Kidney (tissue), 14 donors: Measurements from ENCODE around the gene ENTR1. TPM values are rescaled to one million over a fixed set of nuclear protein-coding genes. Genes with fewer than 3 reads are reported as not detected.

ENCODE experiments used
- DNase-seq, 5 donors: peaks; one replicate each; pipeline ENCODE4 v3.0.0-alpha.2; 2013 to 2020
- FAIRE-seq: peaks from 2 replicates; lab custom pipeline; 2012; peaks lifted over from hg19 to GRCh38; lab: Jason Lieb, UNC
- H3K27ac ChIP-seq, 2 donors: one replicate each; pipeline ENCODE4 v1.7.0; 2013; ENCODE audit warnings: low read depth in 2 of 2, low read length in 2 of 2, inconsistent platforms in 1 of 2
- H3K27me3 ChIP-seq: one replicate; pipeline ENCODE4 v1.7.1; 2013; ENCODE audit warnings: low read length, inconsistent platforms; ENCODE audit not compliant: control insufficient read depth, insufficient read depth
- H3K36me3 ChIP-seq, 3 donors: one replicate each; pipeline versions ENCODE4 v1.7.0 to v1.7.1; 2013; ENCODE audit warnings: low read length in 3 of 3, control low read depth in 1 of 3, inconsistent platforms in 1 of 3; ENCODE audit not compliant: insufficient read depth in 3 of 3, control insufficient read depth in 2 of 3
- H3K4me1 ChIP-seq, 3 donors: one replicate each; pipeline versions ENCODE4 v1.7.0 to v1.7.1; 2013; ENCODE audit warnings: low read length in 3 of 3, inconsistent platforms in 1 of 3, low read depth in 1 of 3; ENCODE audit not compliant: control insufficient read depth in 2 of 3, insufficient read depth in 2 of 3
- H3K4me3 ChIP-seq, 3 donors: one replicate each; pipeline versions ENCODE4 v1.7.0 to v1.8.1; 2013; ENCODE audit warnings: low read length in 3 of 3, control low read depth in 1 of 3, inconsistent platforms in 1 of 3
- H3K9ac ChIP-seq, 3 donors: one replicate each; pipeline versions ENCODE4 v1.7.0 to v1.7.1; 2013; ENCODE audit warnings: low read length in 3 of 3, control low read depth in 1 of 3, inconsistent platforms in 1 of 3
- H3K9me3 ChIP-seq, 3 donors: one replicate each; pipeline versions ENCODE4 v1.7.0 to v1.7.1; 2013; ENCODE audit warnings: low read length in 3 of 3, control low read depth in 1 of 3, inconsistent platforms in 1 of 3; ENCODE audit not compliant: control insufficient read depth in 2 of 3, insufficient read depth in 1 of 3
- CTCF ChIP-seq: IDR thresholded peaks from 3 replicates; pipeline ENCODE4 v1.5.1; 2012; ENCODE audit warnings: mild to moderate bottlenecking, moderate library complexity, borderline replicate concordance; ENCODE audit not compliant: insufficient read depth; ENCODE audit errors: extremely low read depth
- intact Hi-C: fragments of 100-400 bp; cut with DNase I; formaldehyde crosslinking; loops from one replicate; pipeline ENCODE4 v1.11.1; 2022
- polyA plus RNA-seq: library from polyadenylated mRNA; stranded (reverse); fragments of 350-450 nt; fragmentation: Illumina TruSeq; extraction: RNeasy Lipid Tissue Mini Kit (QIAGEN cat#74804); gene quantifications from one replicate; pipeline ENCODE4 v1.2.3, GENCODE V29; 2014; ENCODE audit warnings: low read depth, low replicate concordance; ENCODE audit not compliant: insufficient read depth
- total RNA-seq: library from RNA; stranded (reverse); fragmentation: NEBNext Ultra II Directional; extraction: Animal tissue kit (Norgen Biotek cat#: 25700); gene quantifications from one replicate; pipeline ENCODE4 v1.2.1, GENCODE V29; 2021
- donor health status: control.
- donor health status: control.
- donor health status: control.
- donor health status: control.
- donor health status: control.
- donor health status: DM: yes; HTN: yes; CAD: no.
- donor health status: Normal renal cell carcinoma (clear cell type).

The ENTR1 gene
- total and polyA plus RNA-seq, 2 donors from 2014 or later: 25.9 to 36.2 TPM

DNA sequence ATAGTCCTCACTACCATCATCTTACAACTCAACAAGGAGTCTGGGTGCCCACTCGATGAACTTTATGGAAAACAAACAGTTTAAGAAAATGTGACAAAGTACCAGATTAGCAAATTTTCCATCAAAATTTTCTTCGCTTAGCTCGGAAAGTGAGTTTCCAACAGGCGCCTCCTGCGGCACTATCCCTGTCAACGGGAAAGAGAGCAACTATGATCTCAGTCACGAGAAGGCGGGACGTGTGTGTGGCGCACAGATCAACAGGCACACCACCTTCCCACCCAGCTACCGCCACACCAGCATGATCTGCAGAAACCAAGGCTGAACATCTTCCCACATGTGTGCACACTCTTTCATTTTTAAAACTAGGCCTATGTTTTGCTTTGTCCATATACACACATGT is 42.9 kb upstream of the ENTR1 start:
- no peaks in the 10 kb centered on the region for H3K27me3 ChIP-seq
- no peak overlapping the region for H3K4me3 ChIP-seq
- no peak overlapping the region for H3K27ac ChIP-seq
- H3K9me3 ChIP-seq: no peaks in the 10 kb centered on the region
- DNase-seq: no peak
- intact Hi-C loops: no loop called here
- H3K36me3 ChIP-seq: peaks cover 6 to 72% (median 41%) of the 10 kb centered on the region in 3 donors
- no peak for TF ChIP-seq CTCF
- H3K4me1 ChIP-seq: no peaks in the 10 kb centered on the region
- H3K9ac ChIP-seq: no peak overlapping the region
- no peak for FAIRE-seq

GRCh38 chr9:136451221-136451877 is 40.9 kb upstream of the ENTR1 start:
- peaks cover 6 to 76% (median 37%) of the 10 kb centered on the region in 3 donors for H3K36me3 ChIP-seq
- no peak overlapping the region for H3K9ac ChIP-seq
- no peaks in the 10 kb centered on the region for H3K9me3 ChIP-seq
- no peak overlapping the region for H3K27ac ChIP-seq
- H3K27me3 ChIP-seq: no peaks in the 10 kb centered on the region
- H3K4me1 ChIP-seq: no peaks in the 10 kb centered on the region
- FAIRE-seq (no peak), DNase-seq (no peak)
- intact Hi-C loops: no loop called here
- no peak overlapping the region for H3K4me3 ChIP-seq
- TF ChIP-seq CTCF: no peak

DNA sequence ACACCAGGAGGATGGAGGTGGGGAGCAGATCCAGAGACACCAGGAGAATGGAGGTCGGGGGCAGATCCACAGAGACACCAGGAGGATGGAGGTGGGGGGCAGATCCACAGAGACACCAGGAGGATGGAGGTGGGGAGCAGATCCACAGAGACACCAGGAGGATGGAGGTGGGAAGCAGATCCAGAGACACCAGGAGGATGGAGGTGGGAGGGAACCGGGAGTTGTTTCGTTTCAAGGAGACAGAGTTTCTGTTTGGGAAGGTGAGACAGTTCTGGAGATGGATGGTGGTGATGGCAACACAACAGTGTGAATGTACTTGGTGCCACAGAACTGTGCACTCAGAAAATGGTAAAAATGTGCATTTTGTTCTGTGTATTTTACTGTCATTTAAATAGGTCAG is 38.2 kb upstream of the ENTR1 start:
- no peak for FAIRE-seq
- no peak for TF ChIP-seq CTCF
- no peak for DNase-seq
- Histone ChIP-seq H3K9me3 (no peaks in the 10 kb centered on the region), H3K27ac (no peak overlapping the region), H3K4me1 (no peaks in the 10 kb centered on the region), H3K4me3 (no peak overlapping the region), H3K9ac (no peak overlapping the region), H3K27me3 (no peaks in the 10 kb centered on the region), H3K36me3 (peaks cover 5 to 65% (median 33%) of the 10 kb centered on the region in 3 donors)
- intact Hi-C loops: no loop called here
